GM19099 (cell line): ENCODE measurements around the gene EML4.

Experiments used
- POLR2A ChIP-seq: IDR thresholded peaks from 3 replicates; pipeline ENCODE4 v1.6.1; 2011; ENCODE audit warnings: low read depth; ENCODE audit not compliant: insufficient read length; ENCODE audit errors: extremely low read depth

Gene EML4

DNA sequence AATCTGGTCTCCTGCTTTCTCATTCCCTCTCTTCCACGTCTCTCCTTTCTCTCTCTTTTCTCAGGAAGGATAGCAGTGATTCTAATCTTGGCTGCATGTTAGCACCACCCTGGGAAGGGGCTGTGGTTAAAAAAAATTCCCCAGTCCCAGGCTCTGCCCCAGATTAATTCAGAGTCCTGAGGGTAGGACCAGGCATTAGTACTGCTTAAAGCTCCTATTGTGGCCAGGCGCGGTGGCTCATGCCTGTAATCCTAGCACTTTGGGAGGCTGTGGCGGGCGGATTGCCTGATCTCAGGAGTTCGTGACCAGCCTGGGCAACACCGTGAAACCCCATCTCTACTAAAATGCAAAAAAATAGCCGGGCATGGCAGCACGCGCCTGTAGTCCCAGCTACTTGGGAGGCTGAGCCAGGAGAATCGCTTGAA, 35.4 kb upstream of the EML4 start:
- no peak for TF ChIP-seq POLR2A

DNA sequence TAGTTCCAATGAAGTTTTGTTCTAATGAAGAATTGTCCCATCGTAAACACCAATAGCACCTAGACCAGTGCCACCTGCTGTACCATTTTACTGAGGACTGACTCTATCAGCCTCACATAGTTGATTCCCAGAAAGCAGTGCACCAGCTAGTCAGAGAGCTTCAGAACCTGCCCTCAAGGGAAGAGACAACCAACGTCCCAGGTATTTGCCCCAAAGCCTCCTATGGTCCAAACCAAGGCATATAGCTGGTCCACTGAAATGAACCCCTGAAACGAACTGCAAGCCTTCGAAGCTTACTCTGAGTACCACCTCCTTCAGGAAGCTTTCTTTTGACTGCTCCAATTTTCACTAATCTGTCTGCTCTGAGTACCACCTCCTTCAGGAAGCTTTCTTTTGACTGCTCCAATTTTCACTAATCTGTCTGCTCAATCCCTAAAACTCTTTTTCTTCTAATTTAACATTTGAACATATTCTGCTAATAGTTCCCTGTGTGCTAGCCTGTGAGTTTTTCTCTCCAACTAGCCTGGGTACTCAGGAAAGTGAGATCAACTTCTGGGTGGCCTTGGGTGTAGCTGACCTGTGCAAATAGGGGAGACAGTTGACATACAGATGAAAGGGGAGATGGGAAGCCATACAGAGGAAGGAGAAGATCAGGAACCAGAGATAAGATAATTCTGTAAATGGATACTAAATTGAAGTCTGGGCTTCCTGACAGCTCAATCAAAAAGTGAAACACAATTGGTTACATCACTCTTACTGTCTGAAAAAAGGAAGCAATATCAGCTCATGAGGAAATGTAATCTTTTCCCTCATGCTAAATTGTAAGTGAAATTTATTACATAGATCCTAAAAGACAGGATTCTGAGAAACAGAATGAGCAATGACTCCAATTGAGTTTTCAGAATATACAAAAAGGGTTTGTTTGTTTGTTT, 33.5 kb upstream of the EML4 start:
- no peak for TF ChIP-seq POLR2A

DNA sequence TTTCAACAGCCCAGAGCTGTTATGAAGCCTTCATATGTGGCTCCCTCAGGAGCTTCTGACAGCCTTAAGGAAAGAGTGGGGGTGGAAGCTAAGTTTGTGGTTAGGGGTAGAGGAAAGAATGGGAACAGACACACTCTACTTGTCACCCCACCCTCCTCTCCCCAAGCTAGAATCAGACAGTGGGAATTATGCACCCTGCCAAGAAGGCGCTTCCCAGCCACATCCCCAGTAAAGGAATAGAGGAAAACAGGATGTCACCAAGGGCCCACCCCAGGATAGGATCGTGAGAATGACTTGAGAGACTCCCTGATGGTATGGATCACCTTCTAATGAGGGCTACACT, 32.4 kb upstream of the EML4 start:
- no peak for TF ChIP-seq POLR2A

DNA sequence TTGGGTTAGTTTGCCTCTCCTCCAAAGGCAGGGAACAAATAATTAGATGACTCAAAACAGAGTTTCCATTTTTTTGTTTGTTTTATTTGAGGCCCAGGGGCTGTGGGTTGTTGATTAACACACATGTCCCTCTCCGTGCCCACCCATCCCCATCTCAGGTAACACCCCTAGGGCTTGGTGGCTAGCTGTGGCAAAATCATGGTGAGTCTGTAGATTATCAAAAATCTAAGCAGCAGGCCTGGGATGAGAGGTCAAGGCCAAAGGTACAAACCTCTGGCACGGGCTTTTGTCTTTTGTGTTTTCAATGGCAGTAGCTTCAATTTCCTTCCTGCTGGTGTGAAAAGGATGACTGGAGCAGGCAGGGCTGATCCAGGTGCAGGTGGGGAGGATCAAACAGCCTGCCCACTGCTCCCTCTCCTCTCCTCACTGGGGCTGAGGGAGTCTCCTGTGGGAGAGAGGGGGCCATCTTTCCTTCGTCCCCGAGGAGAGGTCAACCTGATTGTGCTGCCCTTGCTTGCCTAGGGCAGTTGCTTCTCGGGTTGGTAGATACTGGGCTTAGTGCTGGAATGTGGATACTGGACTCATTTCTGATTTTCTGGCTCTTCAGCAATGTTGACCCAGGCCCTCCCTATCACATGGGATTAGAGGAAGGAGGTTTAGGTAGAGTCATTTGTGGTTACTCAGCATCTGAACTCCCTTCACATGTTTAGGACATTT, 31.9 kb upstream of the EML4 start:
- no peak for TF ChIP-seq POLR2A

DNA sequence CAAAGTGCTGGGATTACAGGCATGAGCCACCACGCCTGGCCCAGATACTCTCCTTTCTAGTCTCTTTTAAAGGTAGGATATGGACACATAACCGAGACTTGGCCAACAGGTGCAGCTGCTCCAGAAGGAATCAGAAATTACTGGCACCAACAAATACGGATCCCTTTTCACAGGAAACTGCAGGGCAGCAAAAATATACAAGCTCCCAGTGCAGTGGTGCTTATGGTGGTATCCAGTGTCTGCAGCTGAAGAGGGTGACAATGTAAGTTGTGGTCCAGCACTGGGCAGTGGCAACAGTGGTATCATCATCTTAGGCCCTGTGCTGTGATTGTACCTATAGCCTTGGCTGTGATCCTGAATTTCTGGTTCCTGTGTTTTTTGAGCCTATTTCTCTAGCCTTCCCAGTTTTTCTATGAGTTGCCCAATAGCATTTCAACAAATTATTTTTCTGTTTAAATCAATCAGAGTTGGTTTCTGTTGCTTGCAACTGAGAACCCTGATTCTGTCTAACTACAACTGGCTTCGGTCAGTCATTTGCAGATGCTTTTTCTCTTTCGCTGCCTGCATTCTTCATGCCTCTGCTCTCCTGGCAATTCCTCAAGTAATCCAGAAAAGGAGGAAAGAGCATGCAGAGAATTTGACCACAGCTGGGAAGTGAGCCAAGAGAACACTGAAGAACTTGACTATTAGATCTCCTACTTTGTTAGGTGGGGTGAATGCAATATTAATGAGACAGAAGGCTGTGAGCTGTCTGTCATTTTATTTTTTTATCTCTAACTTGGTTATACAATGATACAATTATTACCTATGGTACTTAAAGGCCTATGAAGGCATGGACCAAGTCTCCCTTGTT, 30.8 kb upstream of the EML4 start:
- TF ChIP-seq POLR2A, result no peak

DNA sequence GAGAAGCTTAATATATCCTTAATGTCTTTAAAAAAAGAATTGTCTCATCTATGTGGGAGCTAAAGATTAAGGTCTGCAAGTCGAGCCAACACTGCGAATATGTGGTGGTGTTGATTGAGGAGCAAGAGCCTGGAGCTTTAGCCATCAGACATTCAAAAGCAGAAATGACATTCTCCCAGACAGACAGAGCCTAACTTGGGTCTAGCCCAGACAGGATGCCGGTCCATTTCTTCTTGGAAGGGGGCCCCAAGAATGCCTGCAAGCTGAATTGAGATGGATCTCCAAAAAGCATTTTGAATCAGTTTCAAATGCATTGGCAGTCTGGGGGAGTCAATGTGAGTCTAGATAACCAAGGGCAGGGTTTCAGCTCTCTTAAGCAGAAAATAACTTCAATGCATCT, 30.1 kb upstream of the EML4 start:
- no peak for TF ChIP-seq POLR2A

DNA sequence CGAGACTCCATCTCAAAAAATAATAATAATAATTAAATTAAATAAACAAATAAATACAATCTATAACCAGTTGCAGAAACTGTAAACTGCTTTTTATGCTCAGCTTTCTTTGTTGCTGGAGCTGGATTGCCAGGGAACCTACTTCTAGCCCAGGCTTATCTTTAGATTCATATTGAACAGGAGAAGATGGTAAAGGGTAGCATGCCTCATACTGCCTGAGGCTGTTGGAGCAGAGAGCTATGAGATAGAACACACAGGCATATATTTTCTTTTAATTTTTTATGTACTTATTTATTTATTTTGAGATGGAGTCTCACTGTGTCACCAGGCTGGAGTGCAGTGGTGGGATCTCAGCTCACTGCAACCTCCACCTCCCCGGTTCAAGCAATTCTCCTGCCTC, 28.7 kb upstream of the EML4 start:
- TF ChIP-seq POLR2A, result no peak

DNA sequence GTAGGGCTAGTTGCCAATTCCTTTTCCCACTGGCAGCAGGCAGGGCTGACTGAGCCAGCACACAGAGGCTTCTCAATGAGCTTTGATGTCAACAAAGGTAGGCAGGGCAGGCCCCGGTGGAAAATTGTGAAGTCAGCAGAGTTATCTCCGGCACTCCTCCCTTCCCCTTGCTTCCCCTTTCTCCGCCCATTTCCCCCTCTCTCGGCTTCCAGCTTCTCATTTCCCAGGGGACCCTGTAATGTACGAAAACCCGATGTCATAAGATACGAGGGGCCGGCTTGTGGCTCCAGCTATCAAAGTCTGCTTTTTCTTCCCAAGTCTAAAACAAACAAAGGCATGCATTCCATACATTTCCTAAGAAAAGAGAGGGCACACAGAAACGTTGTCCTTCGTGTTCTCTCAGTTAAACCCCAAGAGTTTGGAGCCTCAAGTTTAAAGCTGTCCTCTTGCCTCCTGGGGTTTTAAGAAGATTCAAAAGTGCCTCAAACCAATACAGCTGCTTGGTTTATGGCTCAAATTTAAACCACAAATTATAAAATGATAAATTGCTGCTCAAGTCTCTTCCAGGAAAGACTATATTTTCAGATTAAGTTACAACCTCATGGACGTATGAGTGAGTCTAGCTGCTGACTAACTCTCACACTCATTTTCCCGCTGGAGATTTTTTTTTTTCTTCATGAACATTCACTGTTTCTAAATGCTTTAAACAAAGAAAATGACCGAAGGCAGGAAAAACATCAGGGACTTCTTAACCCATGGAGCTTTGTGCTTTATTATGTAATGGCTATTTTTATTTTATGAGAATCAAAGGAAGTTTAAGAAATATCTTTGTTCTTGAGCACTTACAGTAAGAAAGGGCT, 27.2 kb upstream of the EML4 start:
- no peak for TF ChIP-seq POLR2A

DNA sequence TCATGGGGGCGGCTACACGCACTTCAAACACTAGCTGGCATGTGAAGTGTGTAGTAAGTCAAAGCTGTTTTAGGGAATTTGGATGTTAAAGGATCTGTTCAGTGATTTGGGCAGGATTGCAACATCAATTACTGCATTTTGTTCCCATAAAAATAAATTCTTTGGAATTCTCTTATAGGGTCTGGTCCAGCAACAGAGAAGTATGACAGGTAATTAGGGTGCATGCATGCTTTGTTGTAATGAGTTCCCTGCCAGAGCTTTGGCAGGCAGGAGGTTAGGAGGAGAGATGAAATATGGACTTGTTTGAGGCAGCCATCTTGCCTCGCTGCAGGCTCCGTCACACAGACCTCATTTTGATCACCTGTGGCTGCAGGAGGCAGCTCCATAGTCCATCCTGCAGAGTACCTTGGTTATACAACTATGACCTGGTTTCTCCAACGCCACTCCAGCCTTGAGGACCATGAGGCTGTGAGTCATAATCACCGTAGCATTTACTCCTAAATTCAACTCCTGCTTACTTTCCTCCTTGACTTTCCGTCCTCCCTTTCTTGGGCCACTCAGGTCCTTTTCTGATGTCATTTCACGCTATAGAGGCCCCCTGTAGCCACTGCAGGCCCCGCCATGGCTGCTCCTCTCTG, 26.5 kb upstream of the EML4 start:
- no peak for TF ChIP-seq POLR2A

DNA sequence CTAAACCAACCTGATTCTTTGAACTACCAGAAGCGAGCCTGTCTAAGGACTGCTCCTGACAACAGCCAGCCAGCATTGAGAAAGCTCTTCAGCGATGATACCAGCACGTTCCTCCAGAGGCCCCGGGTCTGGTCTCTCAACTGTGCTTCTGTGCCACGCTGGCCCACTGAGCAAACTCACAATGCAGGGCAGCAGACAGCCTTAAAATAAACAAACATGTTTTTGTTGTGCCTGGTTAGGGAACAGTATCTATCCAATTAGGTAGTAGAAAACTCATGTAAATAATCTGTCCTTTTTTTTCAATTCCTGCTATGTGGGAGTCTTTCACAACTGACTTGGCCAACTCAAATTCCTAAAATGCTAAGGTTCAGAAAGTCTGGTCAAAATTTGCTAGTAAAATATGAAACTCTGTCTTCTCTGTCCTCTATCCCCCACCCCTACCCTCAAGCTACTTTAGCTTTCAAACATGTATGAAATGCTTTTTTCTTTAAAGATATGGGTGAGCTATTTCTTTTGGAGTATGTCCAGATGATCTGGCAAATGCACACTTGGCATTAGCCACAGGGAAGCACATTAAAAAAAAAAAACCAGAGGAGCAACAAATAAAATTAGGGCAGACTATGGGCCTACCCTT, 21.4 kb upstream of the EML4 start:
- TF ChIP-seq POLR2A, result no peak

DNA sequence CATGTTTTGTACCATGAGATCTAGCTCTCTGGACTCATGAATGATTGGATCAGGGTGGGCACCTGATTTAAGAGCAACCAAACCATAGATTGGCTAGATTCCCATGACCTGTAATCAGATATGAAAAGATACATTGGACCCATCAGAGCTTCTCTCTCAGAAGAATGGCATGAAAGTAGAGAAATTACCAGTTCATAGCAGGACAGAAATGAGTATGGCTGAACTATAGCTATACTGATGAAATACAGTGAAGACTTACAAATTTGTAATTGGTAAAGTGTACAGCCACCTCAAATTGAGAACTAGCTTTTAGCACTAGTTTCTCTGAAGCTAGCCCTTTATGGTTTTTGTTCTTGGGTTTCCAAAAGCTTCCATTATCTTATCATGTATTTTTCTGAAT, 19.0 kb upstream of the EML4 start:
- no peak for TF ChIP-seq POLR2A

DNA sequence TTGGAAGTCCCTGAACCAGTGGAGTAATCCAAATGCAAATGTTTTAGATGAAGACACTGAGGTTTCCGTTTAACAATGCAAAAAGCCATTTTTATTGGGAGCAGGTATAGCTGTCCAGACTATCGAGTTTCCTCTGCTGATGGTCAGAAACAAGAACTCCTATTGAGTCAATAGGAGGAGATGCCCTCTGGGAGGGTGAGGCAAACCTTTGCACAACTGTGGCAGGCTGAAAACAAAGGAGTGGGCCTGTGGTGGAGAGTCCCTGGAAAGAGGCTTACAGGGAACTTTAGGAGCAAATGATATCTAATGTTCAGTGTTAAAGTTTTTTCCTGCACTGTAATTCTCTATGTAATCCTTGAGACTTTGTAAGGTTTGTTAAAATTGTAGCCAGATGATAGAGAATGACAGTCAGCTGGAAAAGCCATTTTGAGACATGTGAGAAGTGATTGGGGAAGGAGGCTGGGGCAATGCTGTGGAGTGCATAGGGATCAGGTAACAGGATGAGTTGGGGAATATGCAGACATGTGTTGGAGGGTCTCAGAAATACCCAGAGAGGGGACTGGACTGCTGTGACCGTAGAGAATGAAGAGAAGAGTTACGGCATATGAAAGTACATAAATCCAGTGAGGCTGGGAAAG, 15.1 kb upstream of the EML4 start:
- no peak for TF ChIP-seq POLR2A

DNA sequence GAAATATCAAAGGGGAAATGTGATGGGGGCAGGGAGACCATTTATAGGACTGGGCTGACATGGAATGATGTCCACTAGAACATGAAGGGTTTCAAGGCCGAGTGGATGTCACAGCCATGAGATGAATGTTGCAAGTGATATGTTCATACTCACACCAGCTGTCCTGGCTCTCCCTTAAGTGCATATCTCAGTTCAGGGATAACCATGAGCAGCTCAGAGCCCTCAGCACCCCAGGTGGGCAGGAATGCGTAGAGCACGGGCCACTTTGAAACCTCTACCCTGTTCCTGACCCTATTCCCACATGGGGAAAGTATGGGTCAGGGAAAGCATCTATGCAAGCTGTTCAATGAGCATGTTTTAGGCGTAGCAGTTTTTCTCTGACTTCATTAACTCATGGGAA, 12.4 kb upstream of the EML4 start:
- no peak for TF ChIP-seq POLR2A
